ENCODE measurements around the gene GNGT2. TPM values are rescaled to one million over a fixed set of nuclear protein-coding genes. Genes with fewer than 3 reads are reported as not detected.

GNGT2 gene
- total and polyA plus RNA-seq, 2 experiments from 2014 or later = 0.42 to 1.5 TPM

DNA sequence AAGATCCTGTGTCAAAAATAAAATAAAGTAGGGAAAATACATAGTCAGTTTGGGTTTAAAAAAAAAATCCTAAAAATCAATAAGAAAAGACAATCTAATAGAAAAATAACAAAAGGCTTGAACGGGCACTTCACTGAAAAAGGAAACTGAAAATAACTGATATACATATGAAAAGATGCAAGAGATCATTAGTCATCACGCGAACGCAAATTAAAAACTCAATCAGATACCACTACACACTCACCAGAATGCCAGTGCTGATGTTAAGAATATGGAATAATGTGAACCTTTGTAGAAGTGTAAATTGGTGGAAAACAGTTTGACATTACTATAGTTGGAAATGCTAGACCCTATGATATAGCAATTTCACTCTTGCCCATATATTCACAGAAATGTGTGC is 14.6 kb downstream of the GNGT2 start:
- no peak for DNase-seq (ENCODE audit: low spot score)
- Mint-ChIP-seq H3K4me1 (peaks cover 12% of the 10 kb centered on the region; the same call in 2 of the 3 replicates), H3K36me3 (ENCODE audit: low read depth) (peaks cover 5% of the 10 kb centered on the region; the same call in 2 of the 3 replicates), H3K27me3 (ENCODE audit: insufficient read depth, low read depth, poor library complexity) (peaks cover 31% of the 10 kb centered on the region), H3K4me3 (no peak overlapping the region), H3K9me3 (peaks cover 9% of the 10 kb centered on the region; the same call in 2 of the 3 replicates), H3K27ac (no peak overlapping the region)
- H3K36me3 ChIP-seq (ENCODE audit: insufficient read depth) = no peaks in the 10 kb centered on the region
- H2AFZ ChIP-seq = no peak overlapping the region
- TF ChIP-seq JUNB (IDR thresholded peaks at IDR 0.05; ENCODE audit: unreplicated experiment) (no peak), ZNF331 (CRISPR knock-in tag; IDR thresholded peaks at IDR 0.05; ENCODE audit: low read depth) (no peak), ZNF114 (CRISPR knock-in tag; IDR thresholded peaks at IDR 0.05) (no peak), POLR2AphosphoS5 (IDR thresholded peaks at IDR 0.05; ENCODE audit: low read depth) (no peak), EZH2phosphoT487 (IDR thresholded peaks at IDR 0.05; ENCODE audit: unreplicated experiment) (no peak), ZNF462 (CRISPR knock-in tag; IDR thresholded peaks at IDR 0.05) (no peak), NANOG (IDR thresholded peaks at IDR 0.05; ENCODE audit: borderline replicate concordance) (no peak), CREB1 (CRISPR knock-in tag; IDR thresholded peaks at IDR 0.05; ENCODE audit: low read depth) (no peak), CTCF (conservative IDR thresholded peaks at IDR 0.05; ENCODE audit: low read depth in 2 of 2) (no peak), STAT1 (IDR thresholded peaks at IDR 0.05; ENCODE audit: unreplicated experiment) (no peak), REST (IDR thresholded peaks at IDR 0.05; ENCODE audit: unreplicated experiment) (no peak), EZH2 (IDR thresholded peaks at IDR 0.05; ENCODE audit: low read depth, unreplicated experiment) (no peak), ETS1 (IDR thresholded peaks at IDR 0.05) (no peak)
- H3K4me3 ChIP-seq = no peak overlapping the region
- no peaks in the 10 kb centered on the region for H3F3A ChIP-seq (replicated peaks; ENCODE audit: low read depth)
- H3K4me2 ChIP-seq = no peak overlapping the region
- no peak overlapping the region for H3K27ac ChIP-seq (ENCODE audit: low read depth)
- H3K9me2 ChIP-seq (ENCODE audit: insufficient read depth) = no peaks in the 10 kb centered on the region
- H3K4me1 ChIP-seq (ENCODE audit: insufficient read depth) = peaks cover 9% of the 10 kb centered on the region; the same call in 1 of the 2 replicates
- no peaks in the 10 kb centered on the region for H3K27me3 ChIP-seq (ENCODE audit: insufficient read depth)
- H4K20me1 ChIP-seq (replicated peaks; ENCODE audit: insufficient read depth) = no peaks in the 10 kb centered on the region
- no peak for ATAC-seq
- H3K79me2 ChIP-seq (replicated peaks; ENCODE audit: insufficient read depth) = no peaks in the 10 kb centered on the region

Data from GM23338 (cell line).